Adrenal gland (tissue), 5 donors: Measurements from ENCODE around the gene ABI3BP.

Experiments
- CTCF ChIP-seq, 6 experiments: fragments of 450-650 bp in 4 of 6; fragments of 200-600 bp in 2 of 6; sonication (generic) in 1 of 6; IDR thresholded peaks; 1 replicate in 5 of 6; 2 replicates in 1 of 6; pipeline versions ENCODE4 v1.5.1 to v1.8.0; 2016 to 2021; ENCODE audit warnings: antibody characterized with exemption in 6 of 6, mild to moderate bottlenecking in 2 of 6, moderate library complexity in 1 of 6
- POLR2A ChIP-seq, 2 donors: fragments of 450-650 bp; IDR thresholded peaks; one replicate each; pipeline ENCODE4 v1.6.1; 2017; ENCODE audit warnings: antibody characterized with exemption in 2 of 2, mild to moderate bottlenecking in 2 of 2, moderate library complexity in 1 of 2
- donor health status: DM: no; HTN: no; CAD: no.

DNA sequence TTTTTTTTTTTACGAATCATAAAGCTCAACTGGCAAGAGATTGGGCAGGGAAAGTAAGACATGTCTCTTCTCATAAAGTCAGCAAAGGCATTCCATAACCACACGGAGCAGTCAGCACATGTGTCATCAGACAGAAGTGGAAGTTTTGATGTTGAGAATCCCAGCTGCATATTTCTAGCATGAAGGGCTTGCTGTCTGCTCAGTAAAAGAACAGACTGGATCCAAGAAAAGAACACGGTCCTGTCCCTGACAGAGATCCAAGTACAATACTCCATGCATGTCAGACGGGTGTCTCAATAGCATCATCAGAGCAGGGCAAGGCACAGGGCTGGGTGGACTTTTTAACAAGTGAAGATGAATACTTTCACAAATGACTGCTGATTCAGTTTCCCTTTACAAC lies 38.2 kb downstream of the ABI3BP start:
- no peak for TF ChIP-seq CTCF (IDR thresholded peaks at IDR 0.05)
- no peak for TF ChIP-seq POLR2A (IDR thresholded peaks at IDR 0.05)
